PC-9 (cell line): ENCODE results near the gene SHROOM3. TPM values are rescaled to one million over a fixed set of nuclear protein-coding genes. Genes with fewer than 3 reads are reported as not detected.

ENCODE experiments used
- BruUV-seq: library from RNA; stranded (reverse); fragments of 400-500 nt; replicated peaks from 2 replicates; lab custom pipeline; 2021; lab: Mats Ljungman, UMichigan
- CTCF ChIA-PET: fragments of 300-600 bp; sonication (Branson Sonifier 250); formaldehyde crosslinking; loops from one replicate; lab custom pipeline; 2022; ENCODE audit warnings: antibody characterized with exemption; lab: Charles Lee
- POLR2A ChIA-PET: fragments of 300-600 bp; sonication (Branson Sonifier 250); formaldehyde crosslinking; loops from one replicate; lab custom pipeline; 2022; ENCODE audit warnings: antibody characterized with exemption; ENCODE audit not compliant: unreplicated experiment; lab: Charles Lee
- DNase-seq, 2 experiments: peaks; one replicate each; pipeline versions ENCODE4 v3.0.0 to v3.0.0-alpha.2; 2015 to 2022; ENCODE audit warnings: mixed read lengths in 1 of 2
- H2AFZ ChIP-seq: fragments of 200-600 bp; sonication (generic); 2 replicates; pipeline ENCODE4 v1.8.1; 2017; ENCODE audit warnings: antibody characterized with exemption
- H3F3A ChIP-seq: fragments of 200-600 bp; sonication (generic); 2 replicates; pipeline ENCODE4 v1.8.1; 2017; ENCODE audit warnings: antibody characterized with exemption, mild to moderate bottlenecking, low read depth; ENCODE audit not compliant: insufficient read depth
- H3K27ac ChIP-seq: fragments of 200-600 bp; sonication (generic); 2 replicates; pipeline ENCODE4 v1.6.1; 2016; ENCODE audit warnings: mixed run types
- H3K27me3 ChIP-seq: fragments of 200-600 bp; sonication (generic); 2 replicates; pipeline ENCODE4 v1.6.1; 2016; ENCODE audit warnings: low read depth, mixed run types; ENCODE audit not compliant: insufficient read depth
- H3K36me3 ChIP-seq: fragments of 200-600 bp; sonication (generic); 2 replicates; pipeline ENCODE4 v1.6.1; 2016; ENCODE audit warnings: low read depth, mixed run types
- H3K4me1 ChIP-seq: fragments of 200-600 bp; sonication (generic); replicated peaks from 2 replicates; pipeline ENCODE4 v1.6.1; 2016; ENCODE audit warnings: mixed run types; ENCODE audit not compliant: insufficient read depth
- H3K4me2 ChIP-seq: fragments of 200-600 bp; sonication (generic); 2 replicates; pipeline ENCODE4 v1.6.1; 2017; ENCODE audit warnings: mixed run types
- H3K4me3 ChIP-seq: fragments of 200-600 bp; sonication (generic); 2 replicates; pipeline ENCODE4 v1.6.1; 2016; ENCODE audit warnings: mixed run types
- H3K79me2 ChIP-seq: fragments of 200-600 bp; sonication (generic); 2 replicates; pipeline ENCODE4 v1.6.1; 2017; ENCODE audit warnings: low read depth, mixed run types
- H3K9me2 ChIP-seq: fragments of 200-600 bp; sonication (generic); 2 replicates; pipeline ENCODE4 v1.8.1; 2017; ENCODE audit warnings: mild to moderate bottlenecking; ENCODE audit not compliant: insufficient read depth
- H3K9me3 ChIP-seq: fragments of 200-600 bp; sonication (generic); 2 replicates; pipeline ENCODE4 v1.8.1; 2016; ENCODE audit warnings: low read depth; ENCODE audit not compliant: insufficient read depth
- H4K20me1 ChIP-seq: fragments of 200-600 bp; sonication (generic); 2 replicates; pipeline ENCODE4 v1.8.1; 2017; ENCODE audit not compliant: insufficient read depth
- EZH2 ChIP-seq: fragments of 200-600 bp; sonication (generic); IDR thresholded peaks from 2 replicates; pipeline ENCODE4 v1.8.0; 2017; ENCODE audit warnings: antibody characterized with exemption, low read depth
- intact Hi-C: fragments of 100-400 bp; cut with micrococcal nuclease; formaldehyde crosslinking; loops from one replicate; pipeline ENCODE4 v1.10.0; 2022; ENCODE audit not compliant: unreplicated experiment
- total RNA-seq: library from RNA; stranded (reverse); gene quantifications from 2 replicates; pipeline ENCODE4 v1.2.3, GENCODE V29; 2021
- TF ChIP-seq, protein P1 (sequence below): fragments of 200-600 bp; sonication (generic); conservative IDR thresholded peaks from 2 replicates; pipeline ENCODE4 v1.6.1; 2017; ENCODE audit warnings: mixed run types, antibody characterized with exemption, mild to moderate bottlenecking, moderate library complexity

SHROOM3 gene
- total RNA-seq, 1 experiment from 2014 or later = 44.3 TPM

DNA sequence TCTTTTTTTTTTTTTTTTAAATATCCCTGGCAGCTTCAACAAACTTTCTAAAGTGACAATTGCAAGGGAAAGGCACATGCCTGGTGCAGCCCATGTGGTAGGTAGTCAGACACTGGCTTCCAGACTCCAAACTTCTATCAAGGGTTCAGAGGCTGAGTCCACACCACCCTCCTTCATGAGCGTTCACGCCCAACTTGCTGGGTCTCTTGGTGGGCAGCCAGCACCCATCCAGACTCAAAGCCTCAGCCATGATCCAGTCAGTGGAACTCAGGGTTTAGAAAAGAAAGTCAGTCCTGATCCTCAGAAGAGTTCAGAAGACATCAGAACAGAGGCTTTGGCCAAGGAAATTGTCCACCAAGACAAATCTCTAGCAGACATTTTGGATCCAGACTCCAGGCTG, 321.4 kb downstream of the SHROOM3 start:
- no peaks in the 10 kb centered on the region; the same call in none of the 2 replicates for H4K20me1 ChIP-seq
- H3F3A ChIP-seq = peaks cover 3% of the 10 kb centered on the region; the same call in 1 of the 2 replicates
- H3K27ac ChIP-seq = no peak overlapping the region
- BruUV-seq = no TSS peak
- H3K79me2 ChIP-seq = 0 out of 2 replicates have a peak, but pooled peaks cover 4% of the 10 kb centered on the region
- ChIA-PET CTCF (interaction anchor here (0.5 kb wide), 1 partner anchor 254 kb away, joined by 3 read pairs; no protein-coding TSS in a partner anchor), POLR2A (no interaction called here)
- no peaks in the 10 kb centered on the region for H3K9me2 ChIP-seq
- no peak for DNase-seq
- no peaks in the 10 kb centered on the region for H3K4me1 ChIP-seq
- no peak overlapping the region for H2AFZ ChIP-seq
- no peaks in the 10 kb centered on the region for H3K27me3 ChIP-seq
- TF ChIP-seq, protein P1, sequence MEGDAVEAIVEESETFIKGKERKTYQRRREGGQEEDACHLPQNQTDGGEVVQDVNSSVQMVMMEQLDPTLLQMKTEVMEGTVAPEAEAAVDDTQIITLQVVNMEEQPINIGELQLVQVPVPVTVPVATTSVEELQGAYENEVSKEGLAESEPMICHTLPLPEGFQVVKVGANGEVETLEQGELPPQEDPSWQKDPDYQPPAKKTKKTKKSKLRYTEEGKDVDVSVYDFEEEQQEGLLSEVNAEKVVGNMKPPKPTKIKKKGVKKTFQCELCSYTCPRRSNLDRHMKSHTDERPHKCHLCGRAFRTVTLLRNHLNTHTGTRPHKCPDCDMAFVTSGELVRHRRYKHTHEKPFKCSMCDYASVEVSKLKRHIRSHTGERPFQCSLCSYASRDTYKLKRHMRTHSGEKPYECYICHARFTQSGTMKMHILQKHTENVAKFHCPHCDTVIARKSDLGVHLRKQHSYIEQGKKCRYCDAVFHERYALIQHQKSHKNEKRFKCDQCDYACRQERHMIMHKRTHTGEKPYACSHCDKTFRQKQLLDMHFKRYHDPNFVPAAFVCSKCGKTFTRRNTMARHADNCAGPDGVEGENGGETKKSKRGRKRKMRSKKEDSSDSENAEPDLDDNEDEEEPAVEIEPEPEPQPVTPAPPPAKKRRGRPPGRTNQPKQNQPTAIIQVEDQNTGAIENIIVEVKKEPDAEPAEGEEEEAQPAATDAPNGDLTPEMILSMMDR = no peak
- no peak for TF ChIP-seq EZH2
- H3K9me3 ChIP-seq = no peaks in the 10 kb centered on the region
- H3K4me3 ChIP-seq = no peak overlapping the region
- intact Hi-C loops = loop anchor here (5.0 kb wide), 2 partner anchors 111 to 286 kb away; no protein-coding TSS in a partner anchor
- H3K36me3 ChIP-seq = peaks cover 3% of the 10 kb centered on the region
- no peak overlapping the region for H3K4me2 ChIP-seq

DNA sequence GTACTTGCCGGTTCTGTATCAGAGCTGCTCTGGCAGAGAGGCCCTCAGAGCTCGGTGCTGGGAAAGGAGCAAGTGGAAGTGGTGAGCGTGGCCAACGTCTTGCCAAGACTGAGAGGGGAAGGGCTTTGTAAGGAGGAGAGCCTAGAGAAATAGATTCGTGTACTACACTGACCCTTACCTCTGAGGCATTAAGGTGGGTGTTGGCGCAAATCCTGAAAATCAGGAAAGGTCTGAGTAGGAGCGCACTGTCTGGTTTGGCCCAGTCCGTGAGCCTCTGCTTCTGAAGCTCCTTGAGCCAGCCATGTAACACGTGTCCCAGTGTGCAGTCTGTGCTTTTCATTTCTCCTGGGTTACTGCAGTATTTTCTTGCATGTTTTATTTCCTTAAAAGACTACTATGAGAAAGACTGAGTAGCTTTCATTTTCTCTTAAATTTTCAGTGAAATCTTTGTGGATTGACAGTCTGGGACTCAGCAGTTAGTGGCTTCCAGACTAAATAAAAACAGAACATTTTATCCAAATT, 322.4 kb downstream of the SHROOM3 start:
- POLR2A ChIA-PET = interaction anchor here (0.6 to 0.8 kb wide), 3 partner anchors 14 to 46 kb away, joined by 3 to 23 read pairs (median 13); no protein-coding TSS in a partner anchor

DNA sequence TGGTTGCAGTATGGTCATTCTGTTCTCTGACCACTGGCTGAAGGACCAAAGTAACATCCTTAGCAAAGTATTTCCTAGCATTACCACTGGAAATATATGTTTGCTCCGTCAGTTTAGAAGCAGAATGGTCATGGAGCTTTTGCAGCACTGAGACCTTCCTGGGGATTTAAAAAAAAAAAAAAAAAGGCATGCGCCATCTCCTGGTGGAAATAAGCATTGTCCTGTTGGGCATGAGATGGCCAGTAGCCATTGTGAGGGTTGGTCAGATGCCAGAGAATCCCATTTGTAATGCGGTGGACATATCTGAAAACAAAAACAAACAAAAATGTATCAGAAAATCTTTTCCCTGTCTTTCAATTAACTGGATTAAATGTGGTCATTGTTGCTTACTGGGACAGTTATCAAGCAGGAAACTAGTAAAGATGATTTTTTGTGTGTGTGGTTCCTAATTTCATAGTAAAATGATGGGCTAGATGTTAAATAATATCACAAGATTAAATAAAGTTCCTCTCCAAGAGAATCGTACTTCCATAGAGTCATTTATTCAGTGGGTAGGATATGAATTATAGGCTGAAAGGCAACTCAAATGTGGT, 323.4 kb downstream of the SHROOM3 start:
- peaks cover 3% of the 10 kb centered on the region; the same call in 1 of the 2 replicates for H3F3A ChIP-seq
- no peak overlapping the region for H3K4me3 ChIP-seq
- POLR2A ChIA-PET = interaction anchor here (0.6 to 0.8 kb wide), 3 partner anchors 13 to 45 kb away, joined by 3 to 23 read pairs (median 13); no protein-coding TSS in a partner anchor
- CTCF ChIA-PET = interaction anchor here (0.6 to 0.7 kb wide), 4 partner anchors 81 to 808 kb away, joined by 3 to 8 read pairs (median 6); no protein-coding TSS in a partner anchor
- H3K79me2 ChIP-seq = 0 out of 2 replicates have a peak, but pooled peaks cover 4% of the 10 kb centered on the region
- no peaks in the 10 kb centered on the region for H3K9me2 ChIP-seq
- no TSS peak for BruUV-seq
- no peaks in the 10 kb centered on the region for H3K4me1 ChIP-seq
- no peak for TF ChIP-seq EZH2
- TF ChIP-seq, protein P1 = peak; percentile 78
- no peak overlapping the region for H3K27ac ChIP-seq
- H3K36me3 ChIP-seq = no peaks in the 10 kb centered on the region; the same call in 1 of the 2 replicates
- intact Hi-C loops = loop anchor here (5.0 kb wide), 2 partner anchors 109 to 284 kb away; no protein-coding TSS in a partner anchor
- peak; percentile 24 to 43 for DNase-seq
- no peak overlapping the region for H3K4me2 ChIP-seq
- no peaks in the 10 kb centered on the region; the same call in none of the 2 replicates for H4K20me1 ChIP-seq
- no peaks in the 10 kb centered on the region for H3K27me3 ChIP-seq
- H3K9me3 ChIP-seq = no peaks in the 10 kb centered on the region
- no peak overlapping the region for H2AFZ ChIP-seq

More for the DNA sequence above, 322.4 kb downstream of the SHROOM3 start:
- Histone ChIP-seq H3K36me3 (no peaks in the 10 kb centered on the region; the same call in 1 of the 2 replicates), H3K27me3 (no peaks in the 10 kb centered on the region), H3K9me3 (no peaks in the 10 kb centered on the region), H3K4me3 (no peak overlapping the region), H3F3A (peaks cover 3% of the 10 kb centered on the region; the same call in 1 of the 2 replicates), H3K4me2 (no peak overlapping the region), H3K27ac (no peak overlapping the region), H3K79me2 (0 out of 2 replicates have a peak, but pooled peaks cover 4% of the 10 kb centered on the region), H2AFZ (no peak overlapping the region), H3K4me1 (no peaks in the 10 kb centered on the region), H4K20me1 (no peaks in the 10 kb centered on the region; the same call in none of the 2 replicates), H3K9me2 (no peaks in the 10 kb centered on the region)
- intact Hi-C loops = loop anchor here (5.0 kb wide), 2 partner anchors 110 to 285 kb away; no protein-coding TSS in a partner anchor
- DNase-seq = no peak
- CTCF ChIA-PET = interaction anchor here (0.6 to 0.7 kb wide), 4 partner anchors 82 to 807 kb away, joined by 3 to 8 read pairs (median 6); no protein-coding TSS in a partner anchor
- TF ChIP-seq, protein P1 = no peak
- TF ChIP-seq EZH2 = no peak
- BruUV-seq = no TSS peak
